ENCODE data around the gene ENO1.

DNA sequence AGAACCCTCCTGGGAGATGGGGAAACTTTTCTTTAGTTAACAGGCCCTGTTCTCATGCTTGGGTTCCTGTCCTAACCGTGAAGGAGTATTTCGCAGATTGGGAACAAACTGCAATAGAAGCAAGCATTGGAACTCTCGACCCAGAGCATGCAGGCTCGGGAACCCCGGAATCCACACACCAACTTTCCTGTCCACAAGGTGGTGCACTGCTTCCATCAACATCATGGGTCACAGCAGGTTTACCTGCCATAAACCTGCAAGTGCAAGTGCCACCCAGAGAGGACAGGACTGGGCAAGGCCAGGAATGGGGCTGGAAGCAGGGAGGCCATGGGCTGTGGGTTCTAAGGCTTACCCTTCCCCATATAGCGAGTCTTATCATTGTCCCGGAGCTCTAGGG, 6.9 kb downstream of the ENO1 start:
- TF ChIP-seq, protein P1, sequence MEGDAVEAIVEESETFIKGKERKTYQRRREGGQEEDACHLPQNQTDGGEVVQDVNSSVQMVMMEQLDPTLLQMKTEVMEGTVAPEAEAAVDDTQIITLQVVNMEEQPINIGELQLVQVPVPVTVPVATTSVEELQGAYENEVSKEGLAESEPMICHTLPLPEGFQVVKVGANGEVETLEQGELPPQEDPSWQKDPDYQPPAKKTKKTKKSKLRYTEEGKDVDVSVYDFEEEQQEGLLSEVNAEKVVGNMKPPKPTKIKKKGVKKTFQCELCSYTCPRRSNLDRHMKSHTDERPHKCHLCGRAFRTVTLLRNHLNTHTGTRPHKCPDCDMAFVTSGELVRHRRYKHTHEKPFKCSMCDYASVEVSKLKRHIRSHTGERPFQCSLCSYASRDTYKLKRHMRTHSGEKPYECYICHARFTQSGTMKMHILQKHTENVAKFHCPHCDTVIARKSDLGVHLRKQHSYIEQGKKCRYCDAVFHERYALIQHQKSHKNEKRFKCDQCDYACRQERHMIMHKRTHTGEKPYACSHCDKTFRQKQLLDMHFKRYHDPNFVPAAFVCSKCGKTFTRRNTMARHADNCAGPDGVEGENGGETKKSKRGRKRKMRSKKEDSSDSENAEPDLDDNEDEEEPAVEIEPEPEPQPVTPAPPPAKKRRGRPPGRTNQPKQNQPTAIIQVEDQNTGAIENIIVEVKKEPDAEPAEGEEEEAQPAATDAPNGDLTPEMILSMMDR (conservative IDR thresholded peaks at IDR 0.05; ENCODE audit: low read depth, low read length) = peak; percentile 6; the same call in 1 of the 2 replicates
- no peak for TF ChIP-seq POLR2A (IDR thresholded peaks at IDR 0.05; ENCODE audit: low read depth, low read length)
- no peak for TF ChIP-seq CEBPB (IDR thresholded peaks at IDR 0.05; ENCODE audit: low read depth, low read length)
- no peak for TF ChIP-seq NFE2L2 (IDR thresholded peaks at IDR 0.05; ENCODE audit: low read depth, low read length)
- no peak for TF ChIP-seq BHLHE40 (IDR thresholded peaks at IDR 0.05; ENCODE audit: low read depth, low read length)
- no peak for TF ChIP-seq FOS (IDR thresholded peaks at IDR 0.05; ENCODE audit: low read depth, low read length)
- peak; percentile 24; the same call in 1 of the 2 replicates for TF ChIP-seq RAD21 (IDR thresholded peaks at IDR 0.05; ENCODE audit: low read length)
- no peak for TF ChIP-seq RFX5 (IDR thresholded peaks at IDR 0.05; ENCODE audit: low read depth, low read length)
- TF ChIP-seq, protein P2, sequence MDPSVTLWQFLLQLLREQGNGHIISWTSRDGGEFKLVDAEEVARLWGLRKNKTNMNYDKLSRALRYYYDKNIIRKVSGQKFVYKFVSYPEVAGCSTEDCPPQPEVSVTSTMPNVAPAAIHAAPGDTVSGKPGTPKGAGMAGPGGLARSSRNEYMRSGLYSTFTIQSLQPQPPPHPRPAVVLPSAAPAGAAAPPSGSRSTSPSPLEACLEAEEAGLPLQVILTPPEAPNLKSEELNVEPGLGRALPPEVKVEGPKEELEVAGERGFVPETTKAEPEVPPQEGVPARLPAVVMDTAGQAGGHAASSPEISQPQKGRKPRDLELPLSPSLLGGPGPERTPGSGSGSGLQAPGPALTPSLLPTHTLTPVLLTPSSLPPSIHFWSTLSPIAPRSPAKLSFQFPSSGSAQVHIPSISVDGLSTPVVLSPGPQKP (IDR thresholded peaks at IDR 0.05; ENCODE audit: borderline replicate concordance, low read depth, low read length) = no peak
- no peak for TF ChIP-seq MAZ (IDR thresholded peaks at IDR 0.05; ENCODE audit: borderline replicate concordance, low read depth, low read length)
- TF ChIP-seq, protein P3, sequence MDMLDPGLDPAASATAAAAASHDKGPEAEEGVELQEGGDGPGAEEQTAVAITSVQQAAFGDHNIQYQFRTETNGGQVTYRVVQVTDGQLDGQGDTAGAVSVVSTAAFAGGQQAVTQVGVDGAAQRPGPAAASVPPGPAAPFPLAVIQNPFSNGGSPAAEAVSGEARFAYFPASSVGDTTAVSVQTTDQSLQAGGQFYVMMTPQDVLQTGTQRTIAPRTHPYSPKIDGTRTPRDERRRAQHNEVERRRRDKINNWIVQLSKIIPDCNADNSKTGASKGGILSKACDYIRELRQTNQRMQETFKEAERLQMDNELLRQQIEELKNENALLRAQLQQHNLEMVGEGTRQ (IDR thresholded peaks at IDR 0.05; ENCODE audit: low read depth, low read length) = no peak
